Retinal pigment epithelial cell (primary cell): ENCODE data around the gene LAMA1.

ENCODE experiments used
- DNase-seq: peaks from one replicate; pipeline ENCODE4 v3.0.0-alpha.2; 2010; ENCODE audit warnings: low read depth
- H3K4me3 ChIP-seq: 2 replicates; pipeline ENCODE4 v1.5.1; 2011; ENCODE audit warnings: mild to moderate bottlenecking, low read length, control low read depth, moderate library complexity
- TF ChIP-seq, protein P1 (sequence below): conservative IDR thresholded peaks from 2 replicates; pipeline ENCODE4 v1.5.1; 2011; ENCODE audit warnings: low read depth, low read length, control low read depth, inconsistent platforms

The LAMA1 gene

GRCh38 chr18:7034924-7035323 is 82.7 kb downstream of the LAMA1 start:
- no peak for DNase-seq
- H3K4me3 ChIP-seq: no peak overlapping the region
- TF ChIP-seq, protein P1, sequence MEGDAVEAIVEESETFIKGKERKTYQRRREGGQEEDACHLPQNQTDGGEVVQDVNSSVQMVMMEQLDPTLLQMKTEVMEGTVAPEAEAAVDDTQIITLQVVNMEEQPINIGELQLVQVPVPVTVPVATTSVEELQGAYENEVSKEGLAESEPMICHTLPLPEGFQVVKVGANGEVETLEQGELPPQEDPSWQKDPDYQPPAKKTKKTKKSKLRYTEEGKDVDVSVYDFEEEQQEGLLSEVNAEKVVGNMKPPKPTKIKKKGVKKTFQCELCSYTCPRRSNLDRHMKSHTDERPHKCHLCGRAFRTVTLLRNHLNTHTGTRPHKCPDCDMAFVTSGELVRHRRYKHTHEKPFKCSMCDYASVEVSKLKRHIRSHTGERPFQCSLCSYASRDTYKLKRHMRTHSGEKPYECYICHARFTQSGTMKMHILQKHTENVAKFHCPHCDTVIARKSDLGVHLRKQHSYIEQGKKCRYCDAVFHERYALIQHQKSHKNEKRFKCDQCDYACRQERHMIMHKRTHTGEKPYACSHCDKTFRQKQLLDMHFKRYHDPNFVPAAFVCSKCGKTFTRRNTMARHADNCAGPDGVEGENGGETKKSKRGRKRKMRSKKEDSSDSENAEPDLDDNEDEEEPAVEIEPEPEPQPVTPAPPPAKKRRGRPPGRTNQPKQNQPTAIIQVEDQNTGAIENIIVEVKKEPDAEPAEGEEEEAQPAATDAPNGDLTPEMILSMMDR: no peak

DNA sequence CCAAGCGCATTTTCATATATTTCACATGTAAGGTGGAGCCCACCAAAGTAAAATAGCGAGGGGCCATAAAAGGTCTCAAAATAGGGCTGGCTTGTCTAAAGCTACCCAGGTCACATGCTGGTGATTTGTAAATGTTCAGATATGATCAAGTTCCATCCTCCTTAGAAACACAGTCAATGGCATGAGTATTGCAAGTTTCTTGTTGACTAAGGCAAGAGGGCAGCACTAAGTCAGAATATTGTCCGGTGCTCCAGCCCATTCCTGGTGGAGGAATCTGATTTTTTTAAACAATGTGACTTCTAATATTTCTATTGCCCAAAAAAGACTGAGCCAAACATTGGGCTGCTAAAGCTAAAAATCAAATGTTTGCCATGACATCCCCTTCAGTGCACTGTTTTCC is 85.1 kb downstream of the LAMA1 start:
- no peak for DNase-seq
- no peak overlapping the region for H3K4me3 ChIP-seq
- TF ChIP-seq, protein P1: no peak

DNA sequence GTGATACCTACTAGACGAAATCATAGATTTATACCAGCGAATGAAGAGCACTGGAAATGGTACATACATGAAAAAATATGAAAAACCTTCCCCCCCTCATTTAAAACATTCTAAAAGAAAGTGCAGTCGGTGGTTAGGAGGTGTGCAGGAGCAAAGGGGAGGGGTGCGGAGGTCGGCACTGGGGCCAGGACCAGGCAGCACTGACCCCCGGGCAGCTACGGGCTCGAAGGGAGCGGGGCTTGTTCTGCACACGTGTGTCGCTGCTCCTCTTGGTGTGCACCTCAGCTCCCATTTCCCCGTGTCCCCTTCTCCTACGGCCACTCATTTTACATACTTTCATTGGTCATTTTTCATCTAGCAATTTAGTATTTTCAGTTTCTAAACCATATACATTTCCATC is 89.0 kb downstream of the LAMA1 start:
- no peak overlapping the region for H3K4me3 ChIP-seq
- TF ChIP-seq, protein P1: no peak
- no peak for DNase-seq

GRCh38 chr18:7025194-7025593 is 92.4 kb downstream of the LAMA1 start:
- DNase-seq: no peak
- H3K4me3 ChIP-seq: no peak overlapping the region
- TF ChIP-seq, protein P1: no peak

- no peak overlapping the region for H3K4me3 ChIP-seq
- TF ChIP-seq, protein P1: no peak
- DNase-seq: no peak
Measured at GRCh38 chr18:7023581-7023980, 94.0 kb downstream of the LAMA1 start.

DNA sequence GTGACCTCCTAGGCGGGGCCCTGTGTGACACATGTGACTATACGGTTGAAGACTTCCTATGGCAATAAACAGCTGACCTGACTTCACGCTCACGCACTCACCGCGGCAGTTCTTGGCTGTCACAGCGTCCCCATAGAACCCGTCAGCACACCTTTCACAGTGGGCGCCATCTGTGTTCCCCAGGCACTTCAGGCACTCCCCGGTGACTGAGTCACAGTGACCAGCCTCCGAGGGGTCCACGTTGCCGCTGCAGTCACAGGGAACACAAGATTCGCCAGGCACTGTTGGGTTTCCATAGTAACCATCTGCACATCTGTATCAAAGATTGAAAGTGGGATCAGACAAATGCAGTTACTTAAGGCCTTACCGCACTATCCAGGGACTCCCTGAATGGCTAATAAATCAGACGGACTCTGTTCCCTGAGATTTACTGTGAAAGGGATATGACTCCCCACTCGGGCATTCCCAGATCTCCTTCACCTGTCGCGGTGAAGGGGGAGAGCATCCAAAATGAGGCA is 94.5 kb downstream of the LAMA1 start:
- H3K4me3 ChIP-seq: no peak overlapping the region
- no peak for DNase-seq
- TF ChIP-seq, protein P1: no peak

DNA sequence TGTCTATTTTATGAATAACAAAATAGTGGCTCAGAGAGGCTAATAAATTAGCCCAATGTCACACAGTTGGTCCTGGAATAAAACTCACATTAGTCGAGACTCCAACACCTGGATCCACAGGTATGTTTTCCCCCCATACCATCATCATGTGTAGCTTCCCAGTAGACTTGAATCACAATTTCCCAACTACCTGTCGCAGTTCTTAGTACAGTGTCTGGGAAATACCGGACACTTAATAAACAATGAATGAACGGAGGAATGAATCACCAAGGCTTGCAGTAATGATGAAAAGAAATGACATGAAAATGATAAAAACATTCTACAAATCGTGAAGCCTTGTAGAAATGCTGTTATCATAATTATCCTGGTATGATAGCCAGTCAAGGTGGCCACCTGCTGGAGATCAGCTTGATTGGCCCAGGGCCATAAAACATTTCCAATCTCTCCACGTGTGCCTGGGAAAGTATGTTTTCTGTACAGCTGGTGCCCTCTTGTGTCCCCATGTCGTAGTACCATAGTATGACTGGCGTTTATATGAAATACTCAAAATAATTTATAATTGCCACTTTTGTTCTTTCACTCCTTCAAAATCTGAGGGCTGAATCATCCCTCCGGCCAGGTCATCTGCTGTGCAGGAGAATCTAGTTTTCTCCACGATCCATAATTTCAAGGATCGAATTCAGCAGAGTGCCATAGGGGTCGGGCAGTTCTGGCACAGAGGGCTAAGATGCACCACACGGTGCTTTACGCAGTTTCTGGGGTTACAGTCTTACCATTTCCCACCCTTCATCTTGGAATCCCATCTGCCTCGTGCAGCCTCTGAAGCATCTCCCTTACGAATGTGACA is 95.4 kb downstream of the LAMA1 start:
- TF ChIP-seq, protein P1: peak; percentile 64
- no peak overlapping the region for H3K4me3 ChIP-seq
- peak; percentile 39 for DNase-seq
